GM12878 (cell line): ENCODE data around the gene LCMT1. TPM values are rescaled to one million over a fixed set of nuclear protein-coding genes. Genes with fewer than 3 reads are reported as not detected.

Source experiments
- ATAC-seq: fragments of 200-7000 bp; cut with Tn5 transposase; 3 replicates; pipeline ENCODE4 v1.9.1; 2020; ENCODE audit warnings: mild to moderate bottlenecking, moderate library complexity
- BruUV-seq: library from RNA; stranded (reverse); fragments of 400-500 nt; replicated peaks from 2 replicates; lab custom pipeline; 2021; lab: Mats Ljungman, UMichigan
- CTCF ChIA-PET: fragments of 300-600 bp; sonication (Branson Sonifier 250); formaldehyde crosslinking; extraction: SDS; loops from one replicate; lab custom pipeline; 2021; ENCODE audit warnings: inconsistent platforms; lab: Yijun Ruan, JAX
- POLR2A ChIA-PET: fragments of 350-600 bp; formaldehyde crosslinking; extraction: SDS; loops from one replicate; lab custom pipeline; 2021; ENCODE audit warnings: inconsistent platforms; lab: Charles Lee
- RAD21 ChIA-PET: fragments of 300-600 bp; sonication (Branson Sonifier 250); formaldehyde crosslinking; loops from one replicate; lab custom pipeline; 2023; ENCODE audit warnings: antibody characterized with exemption; ENCODE audit not compliant: unreplicated experiment; lab: Charles Lee
- SMC1A ChIA-PET: fragments of 300-600 bp; sonication (Branson Sonifier 250); formaldehyde crosslinking; loops from one replicate; lab custom pipeline; 2023; ENCODE audit not compliant: unreplicated experiment, uncharacterized antibody; lab: Charles Lee
- DNase-seq: peaks from one replicate; pipeline ENCODE4 v3.0.0-alpha.2; 2011; ENCODE audit warnings: low read depth, low spot score
- FAIRE-seq: peaks from 3 replicates; lab custom pipeline; 2011; peaks lifted over from hg19 to GRCh38; lab: Jason Lieb, UNC
- H2AFZ ChIP-seq: 2 replicates; pipeline ENCODE4 v1.6.0; 2011; ENCODE audit warnings: low read depth, low read length, control low read depth; ENCODE audit not compliant: control insufficient read depth
- H3K27ac ChIP-seq: 2 replicates; pipeline ENCODE4 v1.5.1; 2011; ENCODE audit warnings: control low read depth; ENCODE audit not compliant: control insufficient read depth, insufficient read depth
- H3K27me3 ChIP-seq, 2 experiments: replicated peaks in 1 of 2; 2 replicates each; pipeline versions ENCODE4 v1.6.0 to v1.6.1; 2011; ENCODE audit warnings: low read length in 1 of 2; ENCODE audit not compliant: control insufficient read depth in 2 of 2, insufficient read depth in 2 of 2
- H3K36me3 ChIP-seq, 2 experiments: 2 replicates each; pipeline ENCODE4 v1.5.1; 2011; ENCODE audit warnings: low read length in 1 of 2; ENCODE audit not compliant: control insufficient read depth in 2 of 2, insufficient read depth in 2 of 2
- H3K4me1 ChIP-seq: 2 replicates; pipeline ENCODE4 v1.6.1; 2011; ENCODE audit warnings: mild to moderate bottlenecking, low read length, moderate library complexity, mixed read lengths; ENCODE audit not compliant: control insufficient read depth, insufficient read depth
- H3K4me2 ChIP-seq: 2 replicates; pipeline ENCODE4 v1.6.0; 2011; ENCODE audit warnings: control low read depth; ENCODE audit not compliant: control insufficient read depth, insufficient read depth
- H3K4me3 ChIP-seq: fragments of 200-600 bp; sonication (generic); 2 replicates; pipeline ENCODE4 v1.5.1; 2016
- H3K79me2 ChIP-seq: 2 replicates; pipeline ENCODE4 v1.6.0; 2011; ENCODE audit warnings: low read length; ENCODE audit not compliant: control insufficient read depth, insufficient read depth
- H3K9ac ChIP-seq: 2 replicates; pipeline ENCODE4 v1.8.0; 2011; ENCODE audit warnings: low read length, control low read depth, mixed read lengths; ENCODE audit not compliant: control insufficient read depth, insufficient read depth
- H3K9me3 ChIP-seq: replicated peaks from 3 replicates; pipeline ENCODE4 v1.5.1; 2011; ENCODE audit warnings: mild to moderate bottlenecking, low read length; ENCODE audit not compliant: control insufficient read depth, insufficient read depth
- H4K20me1 ChIP-seq: 2 replicates; pipeline ENCODE4 v1.6.0; 2011; ENCODE audit not compliant: control insufficient read depth, insufficient read depth
- ATF3 ChIP-seq: IDR thresholded peaks from 2 replicates; pipeline ENCODE4 v1.6.1; 2011; ENCODE audit warnings: low read depth, mild to moderate bottlenecking, low read length, moderate library complexity, borderline replicate concordance; ENCODE audit errors: extremely low read depth
- ATF7 ChIP-seq: fragments of 450-650 bp; IDR thresholded peaks from 2 replicates; pipeline ENCODE4 v1.6.1; 2016; ENCODE audit warnings: low read depth, mild to moderate bottlenecking
- BCLAF1 ChIP-seq: fragments of 450-650 bp; IDR thresholded peaks from 2 replicates; pipeline ENCODE4 v1.6.1; 2017; ENCODE audit warnings: antibody characterized with exemption, mild to moderate bottlenecking, moderate library complexity
- CEBPB ChIP-seq, 2 experiments: fragments of 150-350 bp in 1 of 2; IDR thresholded peaks; 2 replicates each; pipeline ENCODE4 v1.6.1; 2012 to 2014; ENCODE audit warnings: low read depth in 2 of 2, low read length in 2 of 2, borderline replicate concordance in 1 of 2, inconsistent platforms in 1 of 2
- CHD2 ChIP-seq: IDR thresholded peaks from 2 replicates; pipeline ENCODE4 v1.6.1; 2011; ENCODE audit warnings: low read depth, low read length, improper control_type of control experiment, borderline replicate concordance
- DPF2 ChIP-seq: fragments of 450-650 bp; IDR thresholded peaks from 2 replicates; pipeline ENCODE4 v1.6.1; 2017; ENCODE audit warnings: mild to moderate bottlenecking
- EZH2 ChIP-seq: IDR thresholded peaks from 2 replicates; pipeline ENCODE4 v1.6.1; 2012; ENCODE audit warnings: low read depth, mild to moderate bottlenecking, control low read depth, inconsistent platforms, low read length, borderline replicate concordance; ENCODE audit not compliant: control insufficient read depth
- GATAD2B ChIP-seq: fragments of 450-650 bp; conservative IDR thresholded peaks from 2 replicates; pipeline ENCODE4 v1.6.1; 2017; ENCODE audit warnings: low read depth, mild to moderate bottlenecking, moderate library complexity
- JUND ChIP-seq: IDR thresholded peaks from 2 replicates; pipeline ENCODE4 v1.6.1; 2012; ENCODE audit warnings: low read depth, mild to moderate bottlenecking, low read length, improper control_type of control experiment, moderate library complexity
- KAT2A ChIP-seq: conservative IDR thresholded peaks from 2 replicates; pipeline ENCODE4 v1.6.1; 2011; ENCODE audit warnings: low read depth, low read length; ENCODE audit not compliant: control insufficient read depth
- MYC ChIP-seq: IDR thresholded peaks from 2 replicates; pipeline ENCODE4 v1.6.1; 2011; ENCODE audit warnings: mild to moderate bottlenecking, low read length, moderate library complexity, inconsistent platforms; ENCODE audit not compliant: insufficient read depth, insufficient replicate concordance, insufficient read length, severe bottlenecking
- NR2C2 ChIP-seq: IDR thresholded peaks from 2 replicates; pipeline ENCODE4 v1.6.1; 2011; ENCODE audit warnings: borderline replicate concordance, low read depth; ENCODE audit not compliant: control insufficient read depth, insufficient read length
- RAD51 ChIP-seq: fragments of 450-650 bp; IDR thresholded peaks from 2 replicates; pipeline ENCODE4 v1.6.1; 2016; ENCODE audit warnings: moderate library complexity, mild to moderate bottlenecking, inconsistent platforms
- SIN3A ChIP-seq: IDR thresholded peaks from 2 replicates; pipeline ENCODE4 v1.6.1; 2012; ENCODE audit warnings: low read depth, low read length, improper control_type of control experiment
- SREBF1 ChIP-seq: IDR thresholded peaks from 2 replicates; pipeline ENCODE4 v1.6.1; 2012; ENCODE audit warnings: mild to moderate bottlenecking, low read length
- SUPT20H ChIP-seq: IDR thresholded peaks from 2 replicates; pipeline ENCODE4 v1.6.1; 2011; ENCODE audit warnings: low read depth, mild to moderate bottlenecking, low read length, moderate library complexity, borderline replicate concordance; ENCODE audit not compliant: control insufficient read depth
- ZNF384 ChIP-seq: IDR thresholded peaks from 2 replicates; pipeline ENCODE4 v1.6.1; 2012; ENCODE audit warnings: low read depth, mild to moderate bottlenecking, low read length, improper control_type of control experiment, borderline replicate concordance
- ZSCAN29 ChIP-seq: fragments of 450-650 bp; IDR thresholded peaks from 2 replicates; pipeline ENCODE4 v1.6.1; 2017; ENCODE audit warnings: mild to moderate bottlenecking, moderate library complexity
- WGBS: methylation state at CpG from one replicate; pipeline ENCODE4 v1.1.6; 2016; ENCODE audit warnings: low lambda C conversion rate; ENCODE audit not compliant: insufficient replicate concordance, insufficient coverage; ENCODE audit errors: missing lambda C conversion rate; 5-methylcytosine and 5-hydroxymethylcytosine counted together
- in situ Hi-C: fragments of 300-500 bp; cut with MboI; formaldehyde crosslinking; loops from 9 replicates; pipeline ENCODE4 v1.14.3; 2018; ENCODE audit warnings: mixed read lengths
- intact Hi-C: fragments of 100-400 bp; cut with micrococcal nuclease; formaldehyde crosslinking; loops from one replicate; pipeline ENCODE4 v1.14.2; 2022; ENCODE audit not compliant: unreplicated experiment
- polyA plus RNA-seq, 11 experiments: library from polyadenylated mRNA; depleted of rRNA in 4 of 11; unstranded in 6 of 11; stranded (reverse) in 5 of 11; fragments of >200 nt; fragmentation: Nextera tagmentation in 4 of 11; fragmentation: Illumina TruSeq in 1 of 11; extraction: Ambion mirVana in 4 of 11; extraction: Trizol in 1 of 11; gene quantifications; 1 replicate in 1 of 11; 2 replicates in 10 of 11; pipeline versions ENCODE4 v1.2.1 to v1.2.3, GENCODE V29; 2011 to 2016; ENCODE audit warnings: inconsistent platforms in 2 of 11, missing spikeins in 2 of 11, low read depth in 1 of 11
- total RNA-seq, 4 experiments: library from RNA; depleted of rRNA in 3 of 4; stranded (reverse); fragments of >200 nt in 3 of 4; fragmentation: Illumina TruSeq in 1 of 4; extraction: Trizol in 1 of 4; gene quantifications; 2 replicates each; pipeline versions ENCODE4 v1.2.1 to v1.2.3, GENCODE V29; 2013 to 2021
- TF ChIP-seq, protein P1 (sequence below): IDR thresholded peaks from 2 replicates; pipeline ENCODE4 v1.6.1; 2012; ENCODE audit warnings: low read depth, low read length, improper control_type of control experiment
- TF ChIP-seq, protein P2 (sequence below): IDR thresholded peaks from 2 replicates; pipeline ENCODE4 v1.6.1; 2012; ENCODE audit warnings: low read length, inconsistent platforms

The LCMT1 gene
- total and polyA plus RNA-seq, 10 of the 15 experiments (the other 5 are each of a cell fraction or from before 2014, with no cell fraction given) = 19.7 to 51.2 (median 32.6) TPM

DNA sequence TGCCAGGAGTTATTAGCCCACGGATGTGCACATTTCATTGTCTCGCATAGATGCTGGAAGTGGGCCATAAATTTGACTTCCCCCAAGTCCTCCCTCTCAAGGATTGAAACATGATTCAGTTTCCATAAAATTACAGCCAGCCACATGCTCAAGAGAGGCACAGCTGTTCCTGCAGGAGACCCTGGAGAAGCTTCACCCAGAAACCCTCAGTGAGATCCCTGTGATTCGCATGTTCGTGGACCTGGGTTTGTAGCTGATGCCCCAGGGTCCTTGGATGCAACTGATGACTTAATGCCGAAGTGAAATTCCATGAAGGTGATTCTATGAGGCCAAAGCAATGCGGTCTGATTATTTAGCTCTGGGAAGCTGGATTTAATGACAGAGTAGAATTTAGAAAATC is 80.6 kb downstream of the LCMT1 start:
- in situ Hi-C loops (no loop called here), intact Hi-C loops (no loop called here)
- no peak for TF ChIP-seq KAT2A
- TF ChIP-seq ZNF384 = no peak
- TF ChIP-seq SIN3A = no peak
- TF ChIP-seq CEBPB (IDR thresholded peaks at IDR 0.05; ENCODE audit: borderline replicate concordance in 1 of 2, low read depth in 2 of 2, low read length in 2 of 2) = no peak
- TF ChIP-seq NR2C2 = no peak
- no peak for TF ChIP-seq MYC
- no peak for TF ChIP-seq ATF3
- no peak for TF ChIP-seq BCLAF1
- no peak for TF ChIP-seq GATAD2B
- TF ChIP-seq, protein P1, sequence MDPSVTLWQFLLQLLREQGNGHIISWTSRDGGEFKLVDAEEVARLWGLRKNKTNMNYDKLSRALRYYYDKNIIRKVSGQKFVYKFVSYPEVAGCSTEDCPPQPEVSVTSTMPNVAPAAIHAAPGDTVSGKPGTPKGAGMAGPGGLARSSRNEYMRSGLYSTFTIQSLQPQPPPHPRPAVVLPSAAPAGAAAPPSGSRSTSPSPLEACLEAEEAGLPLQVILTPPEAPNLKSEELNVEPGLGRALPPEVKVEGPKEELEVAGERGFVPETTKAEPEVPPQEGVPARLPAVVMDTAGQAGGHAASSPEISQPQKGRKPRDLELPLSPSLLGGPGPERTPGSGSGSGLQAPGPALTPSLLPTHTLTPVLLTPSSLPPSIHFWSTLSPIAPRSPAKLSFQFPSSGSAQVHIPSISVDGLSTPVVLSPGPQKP = no peak
- TF ChIP-seq RAD51 = no peak
- TF ChIP-seq, protein P2, sequence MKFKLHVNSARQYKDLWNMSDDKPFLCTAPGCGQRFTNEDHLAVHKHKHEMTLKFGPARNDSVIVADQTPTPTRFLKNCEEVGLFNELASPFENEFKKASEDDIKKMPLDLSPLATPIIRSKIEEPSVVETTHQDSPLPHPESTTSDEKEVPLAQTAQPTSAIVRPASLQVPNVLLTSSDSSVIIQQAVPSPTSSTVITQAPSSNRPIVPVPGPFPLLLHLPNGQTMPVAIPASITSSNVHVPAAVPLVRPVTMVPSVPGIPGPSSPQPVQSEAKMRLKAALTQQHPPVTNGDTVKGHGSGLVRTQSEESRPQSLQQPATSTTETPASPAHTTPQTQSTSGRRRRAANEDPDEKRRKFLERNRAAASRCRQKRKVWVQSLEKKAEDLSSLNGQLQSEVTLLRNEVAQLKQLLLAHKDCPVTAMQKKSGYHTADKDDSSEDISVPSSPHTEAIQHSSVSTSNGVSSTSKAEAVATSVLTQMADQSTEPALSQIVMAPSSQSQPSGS = no peak
- TF ChIP-seq ATF7 = no peak
- no peak for TF ChIP-seq SREBF1
- TF ChIP-seq SUPT20H = no peak
- no peak for TF ChIP-seq DPF2
- no peak for TF ChIP-seq CHD2
- TF ChIP-seq JUND = no peak
- TF ChIP-seq ZSCAN29 = no peak
- TF ChIP-seq EZH2 = no peak
- Histone ChIP-seq H3K4me2 (no peak overlapping the region), H3K27me3 (no peaks in the 10 kb centered on the region), H3K9ac (no peak overlapping the region), H3K79me2 (no peaks in the 10 kb centered on the region), H2AFZ (no peak overlapping the region), H3K36me3 (no peaks in the 10 kb centered on the region), H3K27ac (no peak overlapping the region), H3K4me3 (no peak overlapping the region), H3K4me1 (no peaks in the 10 kb centered on the region), H4K20me1 (no peaks in the 10 kb centered on the region), H3K9me3 (no peaks in the 10 kb centered on the region)
- DNase-seq (no peak), ATAC-seq (no peak), FAIRE-seq (no peak)
- WGBS = 67% methylated on average over 6 of the region's 6 CpGs
- ChIA-PET CTCF (interaction anchor here (0.7 kb wide), 1 partner anchor 256 kb away, joined by 3 read pairs; no protein-coding TSS in a partner anchor), RAD21 (no interaction called here), SMC1A (no interaction called here), POLR2A (no interaction called here)
- BruUV-seq = no TSS peak
